Trophoblast cell (in vitro differentiated cells and primary cell): ENCODE data around the gene SLC30A9.

Experiments
- DNase-seq, 2 donors: peaks; one replicate each; pipeline ENCODE4 v3.0.0-alpha.2; 2016
- H2AFZ ChIP-seq: 2 replicates; pipeline ENCODE4 v1.6.1; 2013; ENCODE audit warnings: low read length, moderate library complexity, mild to moderate bottlenecking; ENCODE audit not compliant: insufficient read depth, poor library complexity
- H2AK5ac ChIP-seq: 2 replicates; pipeline ENCODE4 v1.6.1; 2013; ENCODE audit warnings: mild to moderate bottlenecking, low read length
- H2BK120ac ChIP-seq: 2 replicates; pipeline ENCODE4 v1.6.1; 2013; ENCODE audit warnings: low read length, mild to moderate bottlenecking, moderate library complexity; ENCODE audit not compliant: insufficient read depth, poor library complexity
- H2BK12ac ChIP-seq: 2 replicates; pipeline ENCODE4 v1.6.1; 2013; ENCODE audit warnings: mild to moderate bottlenecking, low read length, moderate library complexity
- H2BK5ac ChIP-seq: 2 replicates; pipeline ENCODE4 v1.6.1; 2013; ENCODE audit warnings: low read length, low read depth, moderate library complexity, mild to moderate bottlenecking; ENCODE audit not compliant: poor library complexity
- H3K14ac ChIP-seq: 2 replicates; pipeline ENCODE4 v1.6.1; 2013; ENCODE audit warnings: mild to moderate bottlenecking, low read length
- H3K18ac ChIP-seq: 2 replicates; pipeline ENCODE4 v1.6.1; 2013; ENCODE audit warnings: mild to moderate bottlenecking, low read length
- H3K23ac ChIP-seq: 2 replicates; pipeline ENCODE4 v1.6.1; 2013; ENCODE audit warnings: low read length
- H3K27ac ChIP-seq: 2 replicates; pipeline ENCODE4 v1.5.1; 2013; ENCODE audit warnings: low read depth, mild to moderate bottlenecking, inconsistent platforms, low read length, moderate library complexity
- H3K27me3 ChIP-seq: 2 replicates; pipeline ENCODE4 v1.6.1; 2013; ENCODE audit warnings: inconsistent platforms, mild to moderate bottlenecking, low read length, moderate library complexity; ENCODE audit not compliant: insufficient read depth
- H3K36me3 ChIP-seq, 2 experiments: 1 replicate in 1 of 2; 2 replicates in 1 of 2; pipeline ENCODE4 v1.6.1; 2013; ENCODE audit warnings: low read length in 2 of 2, mild to moderate bottlenecking in 2 of 2, moderate library complexity in 1 of 2; ENCODE audit not compliant: insufficient read depth in 2 of 2, control insufficient read depth in 1 of 2
- H3K4ac ChIP-seq: 2 replicates; pipeline ENCODE4 v1.6.1; 2013; ENCODE audit warnings: low read depth, mild to moderate bottlenecking, low read length, moderate library complexity
- H3K4me1 ChIP-seq, 2 experiments: 1 replicate in 1 of 2; 2 replicates in 1 of 2; pipeline ENCODE4 v1.6.1; 2013; ENCODE audit warnings: low read length in 2 of 2, mild to moderate bottlenecking in 2 of 2, moderate library complexity in 1 of 2; ENCODE audit not compliant: insufficient read depth in 2 of 2, control insufficient read depth in 1 of 2
- H3K4me2 ChIP-seq: 2 replicates; pipeline ENCODE4 v1.6.1; 2013; ENCODE audit warnings: inconsistent platforms, mild to moderate bottlenecking, low read length, moderate library complexity
- H3K4me3 ChIP-seq: 2 replicates; pipeline ENCODE4 v1.5.1; 2013; ENCODE audit warnings: mild to moderate bottlenecking, low read depth, low read length, inconsistent platforms
- H3K79me1 ChIP-seq: one replicate; pipeline ENCODE4 v1.6.1; 2013; ENCODE audit warnings: low read length
- H3K79me2 ChIP-seq: 2 replicates; pipeline ENCODE4 v1.6.1; 2013; ENCODE audit warnings: low read length, mild to moderate bottlenecking; ENCODE audit not compliant: control insufficient read depth, insufficient read depth, poor library complexity
- H3K9ac ChIP-seq: 2 replicates; pipeline ENCODE4 v1.6.1; 2013; ENCODE audit warnings: mild to moderate bottlenecking, low read length
- H3K9me3 ChIP-seq: 2 replicates; pipeline ENCODE4 v1.6.1; 2013; ENCODE audit warnings: low read depth, mild to moderate bottlenecking, control low read depth, inconsistent platforms, low read length; ENCODE audit not compliant: insufficient read depth
- H4K12ac ChIP-seq: 2 replicates; pipeline ENCODE4 v1.6.1; 2013; ENCODE audit warnings: low read depth, mild to moderate bottlenecking, low read length, moderate library complexity
- H4K8ac ChIP-seq: 2 replicates; pipeline ENCODE4 v1.6.1; 2013; ENCODE audit warnings: low read depth, mild to moderate bottlenecking, low read length, moderate library complexity
- H4K91ac ChIP-seq: one replicate; pipeline ENCODE4 v1.6.1; 2013; ENCODE audit warnings: low read depth, mild to moderate bottlenecking, low read length, moderate library complexity
- WGBS: extraction: QIAGEN DNeasy Blood & Tissue Kit; methylation state at CpG from one replicate; pipeline ENCODE4 v1.1.7; 2013; ENCODE audit warnings: missing lambda C conversion rate; ENCODE audit not compliant: insufficient read length, insufficient coverage; ENCODE audit errors: extremely low coverage; 5-methylcytosine and 5-hydroxymethylcytosine counted together

Gene SLC30A9

DNA sequence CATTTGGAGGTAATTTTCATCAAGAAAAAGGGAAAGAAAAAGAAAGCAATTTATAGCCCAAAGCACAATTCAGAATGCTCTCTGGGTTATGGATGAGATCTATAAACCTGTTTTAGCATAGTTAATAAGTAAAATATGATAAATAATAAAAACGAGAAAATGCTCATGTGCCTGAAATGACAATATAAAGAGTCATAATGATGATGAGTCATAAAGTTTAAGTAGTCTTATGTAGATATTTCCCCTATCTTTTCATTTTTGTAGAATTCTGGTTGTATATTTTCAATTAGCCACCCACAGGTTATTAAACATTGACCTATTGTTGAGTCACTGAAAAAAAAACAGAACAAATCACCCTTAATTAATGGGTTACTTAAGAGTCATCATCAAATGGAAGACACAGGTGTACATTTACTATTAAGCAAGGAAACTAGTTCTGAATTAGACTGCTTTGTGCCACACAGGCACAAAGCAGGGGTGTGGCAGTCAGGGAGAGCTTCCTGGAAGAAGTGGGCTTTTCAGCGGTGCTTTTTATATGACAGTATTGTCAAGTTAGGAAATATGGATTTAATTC, 132.8 kb downstream of the SLC30A9 start:
- Histone ChIP-seq H3K4me2 (no peak overlapping the region), H4K8ac (no peak overlapping the region), H3K27ac (no peak overlapping the region), H3K14ac (no peak overlapping the region), H4K91ac (no peak overlapping the region), H3K9me3 (no peaks in the 10 kb centered on the region), H4K12ac (no peak overlapping the region), H3K27me3 (no peaks in the 10 kb centered on the region), H3K4ac (no peak overlapping the region), H2BK120ac (no peak overlapping the region), H2AK5ac (no peak overlapping the region), H3K18ac (no peak overlapping the region), H3K23ac (no peak overlapping the region), H2BK5ac (no peak overlapping the region), H3K4me3 (no peak overlapping the region), H3K36me3 (no peaks in the 10 kb centered on the region), H2BK12ac (no peak overlapping the region), H3K79me2 (no peaks in the 10 kb centered on the region), H3K9ac (no peak overlapping the region), H3K79me1 (no peaks in the 10 kb centered on the region), H3K4me1 (no peaks in the 10 kb centered on the region), H2AFZ (no peak overlapping the region)
- no CpG with 5 or more reads among the region's 2 CpGs for WGBS
- no peak for DNase-seq

DNA sequence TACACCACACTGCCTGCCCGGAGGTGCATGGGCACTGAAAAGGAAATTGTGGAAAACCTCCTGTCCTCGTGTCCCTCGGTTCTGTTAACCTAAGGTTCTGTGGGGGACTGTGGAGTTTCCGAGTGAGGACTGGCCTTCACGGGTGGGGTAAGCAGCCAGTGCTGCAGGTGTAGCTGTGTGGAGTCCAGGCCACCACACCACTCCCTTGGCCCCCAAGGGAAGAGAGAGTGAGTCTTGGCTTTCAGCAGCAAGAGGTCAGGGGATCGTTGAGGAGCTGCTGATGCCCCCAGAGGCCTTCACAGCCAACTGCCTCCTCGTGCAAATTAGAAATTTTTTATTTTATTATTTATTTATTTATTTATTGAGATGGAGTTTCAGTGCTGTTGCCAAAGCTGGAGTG, 141.8 kb downstream of the SLC30A9 start:
- no peaks in the 10 kb centered on the region for H3K79me1 ChIP-seq
- H2AFZ ChIP-seq: no peak overlapping the region
- no peak overlapping the region for H3K27ac ChIP-seq
- no peak for DNase-seq
- no peak overlapping the region for H2BK12ac ChIP-seq
- H3K4me1 ChIP-seq: no peaks in the 10 kb centered on the region
- H2AK5ac ChIP-seq: no peak overlapping the region
- H4K12ac ChIP-seq: no peak overlapping the region
- H2BK120ac ChIP-seq: no peak overlapping the region
- no peak overlapping the region for H3K18ac ChIP-seq
- no peaks in the 10 kb centered on the region for H3K27me3 ChIP-seq
- H3K79me2 ChIP-seq: no peaks in the 10 kb centered on the region
- H3K4ac ChIP-seq: no peak overlapping the region
- no peak overlapping the region for H4K8ac ChIP-seq
- no peak overlapping the region for H3K9ac ChIP-seq
- no peak overlapping the region for H3K4me2 ChIP-seq
- no peaks in the 10 kb centered on the region for H3K36me3 ChIP-seq
- H2BK5ac ChIP-seq: no peak overlapping the region
- no peak overlapping the region for H3K14ac ChIP-seq
- H3K9me3 ChIP-seq: no peaks in the 10 kb centered on the region
- H3K23ac ChIP-seq: no peak overlapping the region
- no CpG with 5 or more reads among the region's 7 CpGs for WGBS
- no peak overlapping the region for H3K4me3 ChIP-seq
- no peak overlapping the region for H4K91ac ChIP-seq

DNA sequence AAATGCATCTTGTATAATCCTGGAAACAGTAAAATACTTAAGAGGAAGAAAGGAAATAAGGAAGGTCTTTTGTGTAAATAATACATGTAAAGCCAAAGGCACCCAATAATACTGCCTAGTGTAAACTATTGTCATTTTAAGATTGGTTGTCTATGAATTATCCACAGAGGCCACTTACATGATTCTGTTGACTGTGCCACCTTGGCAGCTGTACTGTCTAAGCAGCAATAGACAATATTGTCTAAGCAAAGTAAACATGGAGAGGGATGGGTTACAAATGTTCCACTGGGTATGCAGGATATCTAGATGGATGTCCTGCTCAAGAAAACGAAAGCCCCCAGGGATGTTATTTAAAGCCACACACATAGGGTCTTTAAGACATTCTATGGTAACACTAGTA, 142.7 kb downstream of the SLC30A9 start:
- H3K4me3 ChIP-seq: no peak overlapping the region
- H3K14ac ChIP-seq: no peak overlapping the region
- no peak overlapping the region for H4K91ac ChIP-seq
- H3K18ac ChIP-seq: no peak overlapping the region
- H3K23ac ChIP-seq: no peak overlapping the region
- H3K27me3 ChIP-seq: no peaks in the 10 kb centered on the region
- H4K12ac ChIP-seq: no peak overlapping the region
- H2BK120ac ChIP-seq: no peak overlapping the region
- H3K4ac ChIP-seq: no peak overlapping the region
- H2BK12ac ChIP-seq: no peak overlapping the region
- H3K4me2 ChIP-seq: no peak overlapping the region
- H3K79me1 ChIP-seq: no peaks in the 10 kb centered on the region
- no peaks in the 10 kb centered on the region for H3K4me1 ChIP-seq
- no peak overlapping the region for H4K8ac ChIP-seq
- H3K27ac ChIP-seq: no peak overlapping the region
- H2AK5ac ChIP-seq: no peak overlapping the region
- H3K36me3 ChIP-seq: no peaks in the 10 kb centered on the region
- H3K79me2 ChIP-seq: no peaks in the 10 kb centered on the region
- H3K9ac ChIP-seq: no peak overlapping the region
- DNase-seq: no peak
- WGBS: no CpG with 5 or more reads among the region's 1 CpG
- no peak overlapping the region for H2BK5ac ChIP-seq
- no peak overlapping the region for H2AFZ ChIP-seq
- H3K9me3 ChIP-seq: no peaks in the 10 kb centered on the region

DNA sequence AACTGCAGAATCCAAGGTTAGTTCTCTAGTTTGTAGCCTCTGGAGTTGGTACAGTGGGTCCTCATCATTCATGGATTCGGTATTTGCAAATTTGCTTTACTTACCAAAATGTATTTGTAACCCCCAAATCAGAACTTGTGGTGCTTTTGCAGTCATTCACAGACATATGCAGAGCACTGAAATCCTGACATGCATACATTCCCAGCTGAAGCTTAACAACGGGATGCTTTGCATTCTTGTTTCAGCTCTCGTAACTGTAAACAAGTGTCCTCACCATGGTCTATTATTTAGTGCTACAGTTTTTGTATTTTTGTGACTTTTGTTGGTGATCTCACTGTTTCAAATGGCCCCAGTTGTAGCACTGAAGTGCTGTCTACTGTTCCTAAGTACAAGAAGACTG, 146.0 kb downstream of the SLC30A9 start:
- H3K36me3 ChIP-seq: no peaks in the 10 kb centered on the region
- H2BK5ac ChIP-seq: no peak overlapping the region
- H4K8ac ChIP-seq: no peak overlapping the region
- H3K4me2 ChIP-seq: no peak overlapping the region
- H3K9ac ChIP-seq: no peak overlapping the region
- no peaks in the 10 kb centered on the region for H3K27me3 ChIP-seq
- no peak overlapping the region for H3K4me3 ChIP-seq
- H2BK12ac ChIP-seq: no peak overlapping the region
- no peak overlapping the region for H2AK5ac ChIP-seq
- H4K91ac ChIP-seq: no peak overlapping the region
- no peak overlapping the region for H3K27ac ChIP-seq
- H3K23ac ChIP-seq: no peak overlapping the region
- H3K79me2 ChIP-seq: no peaks in the 10 kb centered on the region
- no peak overlapping the region for H3K18ac ChIP-seq
- no CpG with 5 or more reads among the region's 3 CpGs for WGBS
- H3K14ac ChIP-seq: no peak overlapping the region
- no peaks in the 10 kb centered on the region for H3K9me3 ChIP-seq
- H2AFZ ChIP-seq: no peak overlapping the region
- no peaks in the 10 kb centered on the region for H3K4me1 ChIP-seq
- H3K79me1 ChIP-seq: no peaks in the 10 kb centered on the region
- DNase-seq: peak in 1 of 2 donors; percentile 6
- no peak overlapping the region for H2BK120ac ChIP-seq
- H3K4ac ChIP-seq: no peak overlapping the region
- no peak overlapping the region for H4K12ac ChIP-seq
